K562 (cell line): ENCODE results near the gene NR1H3. TPM values are rescaled to one million over a fixed set of nuclear protein-coding genes. Genes with fewer than 3 reads are reported as not detected.
A peak's percentile ranks its signal among the peaks of the same experiment; 100 is the strongest.

Source experiments
- CHCHD3 ChIP-seq: fragments of 250-450 bp; sonication (Bioruptor Pico); IDR thresholded peaks from 2 replicates; pipeline ENCODE4 v2.1.2; 2022; ENCODE audit warnings: mild to moderate bottlenecking
- GATAD2A ChIP-seq: fragments of 450-650 bp; IDR thresholded peaks from 2 replicates; pipeline ENCODE4 v1.6.1; 2017
- HDAC8 ChIP-seq: fragments of 450-650 bp; IDR thresholded peaks from 2 replicates; pipeline ENCODE4 v1.6.1; 2016; ENCODE audit warnings: mild to moderate bottlenecking, missing genetic modification characterization, moderate library complexity, missing compliant biosample characterization
- KAT8 ChIP-seq: fragments of 450-650 bp; IDR thresholded peaks from 2 replicates; pipeline ENCODE4 v1.6.1; 2016; ENCODE audit warnings: low read depth, mild to moderate bottlenecking
- MED1 ChIP-seq: sonication (generic); formaldehyde crosslinking; IDR thresholded peaks from 2 replicates; pipeline ENCODE4 v1.8.1; 2023; ENCODE audit warnings: missing genetic modification reagents, borderline replicate concordance
- NR0B1 ChIP-seq: fragments of 450-650 bp; IDR thresholded peaks from one replicate; pipeline ENCODE4 v1.6.1; 2018; ENCODE audit warnings: mild to moderate bottlenecking, moderate library complexity; ENCODE audit not compliant: partially characterized antibody
- PCBP1 ChIP-seq: fragments of 200-400 bp; formaldehyde crosslinking; IDR thresholded peaks from 2 replicates; pipeline ENCODE4 v1.6.1; 2018; ENCODE audit warnings: mild to moderate bottlenecking, low read depth, low read length; ENCODE audit not compliant: poor library complexity, severe bottlenecking
- RBBP5 ChIP-seq: fragments of 200-600 bp; sonication (generic); IDR thresholded peaks from 2 replicates; pipeline ENCODE4 v1.6.1; 2012; ENCODE audit warnings: borderline replicate concordance, mild to moderate bottlenecking, low read length, control low read depth, inconsistent platforms; ENCODE audit not compliant: insufficient read depth, poor library complexity, severe bottlenecking
- RBM15 ChIP-seq: fragments of 200-400 bp; formaldehyde crosslinking; IDR thresholded peaks from 2 replicates; pipeline ENCODE4 v1.6.1; 2018; ENCODE audit warnings: mild to moderate bottlenecking, low read length, moderate library complexity; ENCODE audit not compliant: insufficient read depth
- SIRT6 ChIP-seq: IDR thresholded peaks from one replicate; pipeline ENCODE4 v1.6.1; 2012; ENCODE audit warnings: low read depth, mild to moderate bottlenecking, control low read depth, inconsistent platforms, low read length, moderate library complexity
- SIX5 ChIP-seq, 2 experiments: IDR thresholded peaks; 2 replicates each; pipeline ENCODE4 v1.6.1; 2011; ENCODE audit warnings: low read length in 2 of 2, borderline replicate concordance in 1 of 2, low read depth in 1 of 2, mild to moderate bottlenecking in 1 of 2, moderate library complexity in 1 of 2; ENCODE audit not compliant: insufficient read depth in 1 of 2
- SMARCA5 ChIP-seq: fragments of 450-650 bp; IDR thresholded peaks from 2 replicates; pipeline ENCODE4 v1.6.1; 2016
- USF2 ChIP-seq: sonication (generic); formaldehyde crosslinking; IDR thresholded peaks from 2 replicates; pipeline ENCODE4 v1.5.0; 2020; ENCODE audit warnings: missing genetic modification reagents
- XRCC5 ChIP-seq: fragments of 200-400 bp; formaldehyde crosslinking; IDR thresholded peaks from 2 replicates; pipeline ENCODE4 v1.6.1; 2017; ENCODE audit warnings: low read depth, mild to moderate bottlenecking, low read length
- ZBTB17 ChIP-seq: fragments of 450-650 bp; formaldehyde crosslinking; IDR thresholded peaks from 2 replicates; pipeline ENCODE4 v1.4.0; 2020; ENCODE audit warnings: mild to moderate bottlenecking
- ZNF224 ChIP-seq: sonication (generic); formaldehyde crosslinking; IDR thresholded peaks from 2 replicates; pipeline ENCODE4 v1.8.0; 2022; ENCODE audit warnings: mild to moderate bottlenecking, missing genetic modification reagents
- ZNF586 ChIP-seq: fragments of 450-650 bp; formaldehyde crosslinking; conservative IDR thresholded peaks from 2 replicates; pipeline ENCODE4 v1.4.0; 2020; ENCODE audit warnings: mild to moderate bottlenecking, moderate library complexity
- ZNF589 ChIP-seq: fragments of 200-800 bp; sonication (Bioruptor generic); IDR thresholded peaks from 2 replicates; pipeline ENCODE4 v1.6.1; 2016; ENCODE audit warnings: low read depth, missing genetic modification characterization, missing compliant biosample characterization
- ZNF79 ChIP-seq: fragments of 250-450 bp; sonication (Bioruptor Pico); IDR thresholded peaks from 2 replicates; pipeline ENCODE4 v1.4.0; 2020; ENCODE audit warnings: low read depth, mild to moderate bottlenecking, moderate library complexity
- ZSCAN32 ChIP-seq: fragments of 450-650 bp; formaldehyde crosslinking; IDR thresholded peaks from 2 replicates; pipeline ENCODE4 v1.4.0; 2020; ENCODE audit warnings: mild to moderate bottlenecking, moderate library complexity
- polyA plus RNA-seq, 8 experiments: library from polyadenylated mRNA; depleted of rRNA in 4 of 8; stranded (reverse) in 5 of 8; unstranded in 3 of 8; fragments of >200 nt; fragmentation: Nextera tagmentation in 2 of 8; fragmentation: Illumina TruSeq in 1 of 8; extraction: Ambion mirVana in 2 of 8; extraction: Trizol in 1 of 8; gene quantifications; 2 replicates each; pipeline versions ENCODE4 v1.2.1 to v1.2.3, GENCODE V29; 2011 to 2014; ENCODE audit warnings: inconsistent platforms in 1 of 8, missing spikeins in 1 of 8
- total RNA-seq, 7 experiments: library from RNA; depleted of rRNA in 6 of 7; stranded (reverse); fragments of >200 nt in 6 of 7; fragmentation: Illumina TruSeq in 2 of 7; extraction: Trizol in 2 of 7; gene quantifications; 2 replicates each; pipeline versions ENCODE4 v1.2.1 to v1.2.3, GENCODE V29; 2011 to 2021; ENCODE audit warnings: low replicate concordance in 1 of 7
- TF ChIP-seq, protein P1 (sequence below), 2 experiments: fragments of 250-450 bp in 1 of 2; fragments of 450-650 bp in 1 of 2; sonication (Bioruptor Pico) in 1 of 2; IDR thresholded peaks; 2 replicates each; pipeline versions ENCODE4 v1.6.1 to v1.8.0; 2016 to 2021; ENCODE audit warnings: mild to moderate bottlenecking in 2 of 2, moderate library complexity in 2 of 2, missing compliant biosample characterization in 1 of 2, missing genetic modification characterization in 1 of 2
- TF ChIP-seq, protein P2 (sequence below), 2 experiments: fragments of 450-650 bp in 1 of 2; sonication (generic) in 1 of 2; formaldehyde crosslinking; conservative IDR thresholded peaks; 2 replicates each; pipeline versions ENCODE4 v1.4.0 to v1.8.1; 2020 to 2022; ENCODE audit warnings: mild to moderate bottlenecking in 1 of 2, missing genetic modification reagents in 1 of 2

NR1H3 gene
- total and polyA plus RNA-seq, 9 of the 15 experiments (the other 6 are each of a cell fraction or from before 2014, with no cell fraction given) = 8.2 to 26.0 (median 11.9) TPM

DNA sequence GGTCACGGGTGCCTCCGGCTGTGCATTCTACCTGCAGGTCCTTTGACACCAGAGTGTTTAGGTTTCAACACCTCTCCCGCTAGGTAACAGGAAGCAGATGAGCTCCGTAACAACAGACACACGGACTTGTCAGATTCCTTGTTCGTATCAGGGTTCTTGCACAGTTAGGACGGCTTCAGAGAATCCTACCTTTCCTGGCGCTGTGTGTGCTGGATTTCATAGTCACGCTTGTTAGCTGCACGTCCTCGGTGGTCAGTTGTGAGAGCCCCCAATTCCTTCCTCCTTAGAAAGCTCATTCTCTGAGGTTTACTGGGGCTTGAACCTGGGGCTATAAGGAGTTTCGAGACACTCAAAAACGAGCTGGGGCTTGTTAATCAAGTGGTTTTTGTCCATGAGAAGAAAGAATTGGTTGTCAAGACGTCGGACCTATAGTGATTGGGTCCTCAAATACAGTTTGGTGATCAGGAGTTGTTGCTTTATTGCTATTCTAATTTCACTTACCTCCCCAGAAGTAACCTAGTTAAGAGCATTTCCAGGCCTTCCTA, 42.4 kb upstream of the NR1H3 start (continued):
- TF ChIP-seq, protein P1, sequence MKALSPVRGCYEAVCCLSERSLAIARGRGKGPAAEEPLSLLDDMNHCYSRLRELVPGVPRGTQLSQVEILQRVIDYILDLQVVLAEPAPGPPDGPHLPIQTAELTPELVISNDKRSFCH (CRISPR knock-in tag; IDR thresholded peaks at IDR 0.05) = no peak
- TF ChIP-seq, protein P1 (tag; IDR thresholded peaks at IDR 0.05) = no peak
- TF ChIP-seq SIRT6 = no peak
- TF ChIP-seq USF2 (CRISPR knock-in tag) = no peak
- peak; percentile 78 for TF ChIP-seq RBBP5
- TF ChIP-seq XRCC5 = no peak
- TF ChIP-seq MED1 (CRISPR knock-in tag) = no peak
- TF ChIP-seq SMARCA5 = no peak
- no peak for TF ChIP-seq SIX5 (IDR thresholded peaks at IDR 0.05; ENCODE audit: borderline replicate concordance in 1 of 2, insufficient read depth in 1 of 2, low read depth in 1 of 2, low read length in 2 of 2)
- TF ChIP-seq ZSCAN32 (CRISPR knock-in tag) = no peak
- TF ChIP-seq ZNF586 = no peak
- TF ChIP-seq ZNF589 (CRISPR knock-in tag) = no peak
- no peak for TF ChIP-seq PCBP1
- TF ChIP-seq ZNF224 (CRISPR knock-in tag) = no peak
- TF ChIP-seq ZBTB17 (CRISPR knock-in tag) = 0 out of 2 replicates have a peak, but pooled peaks have one; percentile 4
- TF ChIP-seq HDAC8 (tag) = no peak
- no peak for TF ChIP-seq RBM15
- no peak for TF ChIP-seq ZNF79 (CRISPR knock-in tag)
- no peak for TF ChIP-seq NR0B1
- TF ChIP-seq GATAD2A = no peak
- TF ChIP-seq KAT8 = no peak
- no peak for TF ChIP-seq CHCHD3 (CRISPR knock-in tag)
- TF ChIP-seq, protein P2, sequence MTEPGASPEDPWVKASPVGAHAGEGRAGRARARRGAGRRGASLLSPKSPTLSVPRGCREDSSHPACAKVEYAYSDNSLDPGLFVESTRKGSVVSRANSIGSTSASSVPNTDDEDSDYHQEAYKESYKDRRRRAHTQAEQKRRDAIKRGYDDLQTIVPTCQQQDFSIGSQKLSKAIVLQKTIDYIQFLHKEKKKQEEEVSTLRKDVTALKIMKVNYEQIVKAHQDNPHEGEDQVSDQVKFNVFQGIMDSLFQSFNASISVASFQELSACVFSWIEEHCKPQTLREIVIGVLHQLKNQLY (CRISPR knock-in tag; conservative IDR thresholded peaks at IDR 0.05) = 0 out of 4 replicates have a peak, but pooled peaks of 1 of the 2 experiments have one; percentile 27
